Mammary epithelial cell (primary cell): ENCODE data around the gene IFT122.

ENCODE experiments used
- CTCF ChIP-seq, 2 donors: IDR thresholded peaks in 1 of 2; conservative IDR thresholded peaks in 1 of 2; 2 replicates each; pipeline ENCODE4 v1.5.1; 2011 to 2012; ENCODE audit warnings: inconsistent platforms in 2 of 2, low read length in 2 of 2, mild to moderate bottlenecking in 2 of 2, control low read depth in 1 of 2, low read depth in 1 of 2; ENCODE audit not compliant: insufficient read depth in 1 of 2; ENCODE audit errors: extremely low read depth in 1 of 2
- EZH2 ChIP-seq: IDR thresholded peaks from 2 replicates; pipeline ENCODE4 v1.6.1; 2012; ENCODE audit warnings: low read length, inconsistent platforms, borderline replicate concordance

GRCh38 chr3:129518581-129518980 lies 78.6 kb downstream of the IFT122 start:
- TF ChIP-seq CTCF (conservative IDR thresholded peaks at IDR 0.05 in 1 of 2, IDR thresholded peaks at IDR 0.05 in 1 of 2; ENCODE audit: extremely low read depth in 1 of 2, insufficient read depth in 1 of 2, low read depth in 1 of 2, low read length in 2 of 2) (no peak), EZH2 (no peak)
